H9 (cell line): ENCODE measurements around the gene CPSF6. TPM values are rescaled to one million over a fixed set of nuclear protein-coding genes. Genes with fewer than 3 reads are reported as not detected.

Experiments
- DNase-seq: peaks from one replicate; pipeline ENCODE4 v3.0.0-alpha.2; 2017
- H2AFZ ChIP-seq: one replicate; pipeline ENCODE4 v1.6.1; 2013; ENCODE audit warnings: mild to moderate bottlenecking, low read length, control low read depth, moderate library complexity
- H2AK5ac ChIP-seq: 2 replicates; pipeline ENCODE4 v1.6.1; 2013; ENCODE audit warnings: low read length, control low read depth, mixed read lengths; ENCODE audit not compliant: insufficient read length
- H2BK120ac ChIP-seq: one replicate; pipeline ENCODE4 v1.6.1; 2013; ENCODE audit warnings: low read depth, mild to moderate bottlenecking, low read length, control low read depth, inconsistent platforms; ENCODE audit not compliant: poor library complexity, severe bottlenecking
- H2BK12ac ChIP-seq: 2 replicates; pipeline ENCODE4 v1.6.1; 2013; ENCODE audit warnings: low read length, control low read depth, mixed read lengths, low read depth; ENCODE audit not compliant: insufficient read length
- H2BK15ac ChIP-seq: 2 replicates; pipeline ENCODE4 v1.6.1; 2013; ENCODE audit warnings: low read depth, low read length, control low read depth
- H2BK20ac ChIP-seq: one replicate; pipeline ENCODE4 v1.6.1; 2013; ENCODE audit warnings: low read depth, mild to moderate bottlenecking, low read length, control low read depth, inconsistent platforms; ENCODE audit not compliant: poor library complexity, severe bottlenecking
- H2BK5ac ChIP-seq: 2 replicates; pipeline ENCODE4 v1.6.1; 2013; ENCODE audit warnings: low read length, control low read depth, mixed read lengths; ENCODE audit not compliant: insufficient read length
- H3K14ac ChIP-seq: 2 replicates; pipeline ENCODE4 v1.6.1; 2013; ENCODE audit warnings: low read length, control low read depth; ENCODE audit not compliant: insufficient read depth
- H3K18ac ChIP-seq: 2 replicates; pipeline ENCODE4 v1.6.1; 2013; ENCODE audit warnings: low read depth, mild to moderate bottlenecking, mixed read lengths, low read length, control low read depth; ENCODE audit not compliant: insufficient read length
- H3K23ac ChIP-seq: 2 replicates; pipeline ENCODE4 v1.6.1; 2013; ENCODE audit warnings: low read length, control low read depth, mixed read lengths, low read depth; ENCODE audit not compliant: insufficient read length
- H3K23me2 ChIP-seq: 2 replicates; pipeline ENCODE4 v1.6.1; 2013; ENCODE audit warnings: low read depth, mild to moderate bottlenecking, mixed read lengths, low read length, control low read depth; ENCODE audit not compliant: insufficient read length, poor library complexity, severe bottlenecking
- H3K27ac ChIP-seq: 2 replicates; pipeline ENCODE4 v1.5.1; 2013; ENCODE audit warnings: low read length, control low read depth, mixed read lengths, low read depth; ENCODE audit not compliant: insufficient read length
- H3K27me3 ChIP-seq: 2 replicates; pipeline ENCODE4 v1.6.1; 2013; ENCODE audit warnings: low read length, control low read depth, inconsistent platforms; ENCODE audit not compliant: insufficient read depth
- H3K4ac ChIP-seq: 2 replicates; pipeline ENCODE4 v1.6.1; 2013; ENCODE audit warnings: low read depth, mild to moderate bottlenecking, control low read depth, inconsistent platforms, low read length, moderate library complexity
- H3K4me1 ChIP-seq: 2 replicates; pipeline ENCODE4 v1.6.1; 2013; ENCODE audit warnings: low read length, control low read depth, inconsistent platforms; ENCODE audit not compliant: insufficient read depth
- H3K4me2 ChIP-seq: 2 replicates; pipeline ENCODE4 v1.6.1; 2013; ENCODE audit warnings: low read length, control low read depth, mixed read lengths; ENCODE audit not compliant: insufficient read length, insufficient read depth
- H3K56ac ChIP-seq: 2 replicates; pipeline ENCODE4 v1.6.1; 2013; ENCODE audit warnings: low read depth, mild to moderate bottlenecking, mixed read lengths, low read length, control low read depth; ENCODE audit not compliant: insufficient read length
- H3K79me1 ChIP-seq: 2 replicates; pipeline ENCODE4 v1.6.1; 2013; ENCODE audit warnings: low read depth, mild to moderate bottlenecking, moderate library complexity, low read length, control low read depth, inconsistent platforms; ENCODE audit not compliant: insufficient read depth, poor library complexity, severe bottlenecking
- H3K79me2 ChIP-seq: 2 replicates; pipeline ENCODE4 v1.6.1; 2013; ENCODE audit warnings: low read length, control low read depth, inconsistent platforms; ENCODE audit not compliant: insufficient read depth
- H3K9ac ChIP-seq: 2 replicates; pipeline ENCODE4 v1.6.1; 2013; ENCODE audit warnings: low read length, control low read depth, mixed read lengths; ENCODE audit not compliant: insufficient read length; ENCODE audit errors: extremely low read depth
- H3K9me3 ChIP-seq: one replicate; pipeline ENCODE4 v1.6.1; 2013; ENCODE audit warnings: low read depth, low read length, inconsistent platforms; ENCODE audit not compliant: control insufficient read depth
- H3T11ph ChIP-seq: one replicate; pipeline ENCODE4 v1.6.1; 2013; ENCODE audit warnings: mild to moderate bottlenecking, low read length, control low read depth, inconsistent platforms
- H4K20me1 ChIP-seq: one replicate; pipeline ENCODE4 v1.6.1; 2013; ENCODE audit not compliant: control insufficient read depth, insufficient read length, insufficient read depth
- H4K5ac ChIP-seq: 2 replicates; pipeline ENCODE4 v1.6.1; 2013; ENCODE audit warnings: low read depth, mild to moderate bottlenecking, mixed read lengths, low read length, control low read depth; ENCODE audit not compliant: insufficient read length
- H4K8ac ChIP-seq: replicated peaks from 2 replicates; pipeline ENCODE4 v1.6.1; 2013; ENCODE audit warnings: low read length, control low read depth, mixed read lengths, low read depth; ENCODE audit not compliant: insufficient read length
- H4K91ac ChIP-seq: 2 replicates; pipeline ENCODE4 v1.6.1; 2013; ENCODE audit warnings: low read depth, mild to moderate bottlenecking, moderate library complexity, mixed read lengths, low read length, control low read depth; ENCODE audit not compliant: insufficient read length
- H3K27ac Mint-ChIP-seq, 3 experiments: 2 replicates in 2 of 3; 3 replicates in 1 of 3; pipeline ENCODE4 v1.8.0; 2020 to 2021; ENCODE audit warnings: mixed read lengths in 3 of 3, mild to moderate bottlenecking in 1 of 3, moderate library complexity in 1 of 3
- H3K27me3 Mint-ChIP-seq: 2 replicates; pipeline ENCODE4 v1.8.0; 2021; ENCODE audit warnings: low read depth, mild to moderate bottlenecking, moderate library complexity, mixed read lengths
- H3K36me3 Mint-ChIP-seq, 3 experiments: 2 replicates in 2 of 3; 3 replicates in 1 of 3; pipeline ENCODE4 v1.8.0; 2020 to 2021; ENCODE audit warnings: low read depth in 3 of 3, mixed read lengths in 3 of 3; ENCODE audit not compliant: insufficient read depth in 1 of 3
- H3K4me1 Mint-ChIP-seq, 2 experiments: 2 replicates each; pipeline ENCODE4 v1.8.0; 2020; ENCODE audit warnings: mixed read lengths in 2 of 2
- H3K4me3 Mint-ChIP-seq, 2 experiments: 2 replicates in 1 of 2; 3 replicates in 1 of 2; pipeline ENCODE4 v1.8.0; 2020 to 2021; ENCODE audit warnings: mild to moderate bottlenecking in 2 of 2, mixed read lengths in 2 of 2, moderate library complexity in 1 of 2
- H3K9me3 Mint-ChIP-seq, 2 experiments: 2 replicates in 1 of 2; 3 replicates in 1 of 2; pipeline ENCODE4 v1.8.0; 2020; ENCODE audit warnings: mild to moderate bottlenecking in 2 of 2, mixed read lengths in 2 of 2, moderate library complexity in 1 of 2
- WGBS: extraction: QIAGEN DNeasy Blood & Tissue Kit; methylation state at CpG from one replicate; pipeline ENCODE4 v1.1.7; 2013; ENCODE audit warnings: missing lambda C conversion rate, low lambda C conversion rate, mixed read lengths; ENCODE audit not compliant: insufficient read length; ENCODE audit errors: extremely low coverage; 5-methylcytosine and 5-hydroxymethylcytosine counted together
- total RNA-seq: library from RNA; stranded (reverse); gene quantifications from 2 replicates; pipeline ENCODE4 v1.2.1, GENCODE V29; 2021
- TF ChIP-seq, protein P1 (sequence below): fragments of 200-600 bp; sonication (generic); conservative IDR thresholded peaks from 3 replicates; pipeline ENCODE4 v1.8.0; 2021; ENCODE audit warnings: antibody characterized with exemption, mild to moderate bottlenecking

Gene CPSF6
- total RNA-seq, 1 experiment from 2014 or later, result 183 TPM

DNA sequence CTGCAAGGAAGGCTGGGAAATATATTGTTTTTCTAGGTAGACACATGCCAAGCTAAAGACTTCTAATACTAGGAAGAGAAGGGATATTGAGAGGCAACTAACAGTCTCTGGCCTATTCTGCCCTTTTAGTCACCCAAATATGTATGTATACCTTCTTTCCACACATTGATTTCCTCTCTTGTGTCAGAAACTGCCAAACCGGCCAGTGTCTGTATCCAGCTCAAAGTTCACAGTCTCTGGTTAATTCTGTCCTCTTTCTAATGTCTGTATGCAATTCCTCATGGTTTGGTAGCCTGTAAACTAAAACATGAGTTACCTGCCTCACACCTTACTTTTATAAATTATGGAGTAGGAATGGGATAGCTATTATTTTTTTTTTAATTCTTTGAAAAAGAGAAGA is 25.2 kb upstream of the CPSF6 start:
- no peak overlapping the region for H4K5ac ChIP-seq
- H3K23ac ChIP-seq, result no peak overlapping the region
- no peak overlapping the region for H3K27ac Mint-ChIP-seq
- no peaks in the 10 kb centered on the region for H3K79me1 ChIP-seq
- no peaks in the 10 kb centered on the region for H4K20me1 ChIP-seq
- TF ChIP-seq, protein P1, sequence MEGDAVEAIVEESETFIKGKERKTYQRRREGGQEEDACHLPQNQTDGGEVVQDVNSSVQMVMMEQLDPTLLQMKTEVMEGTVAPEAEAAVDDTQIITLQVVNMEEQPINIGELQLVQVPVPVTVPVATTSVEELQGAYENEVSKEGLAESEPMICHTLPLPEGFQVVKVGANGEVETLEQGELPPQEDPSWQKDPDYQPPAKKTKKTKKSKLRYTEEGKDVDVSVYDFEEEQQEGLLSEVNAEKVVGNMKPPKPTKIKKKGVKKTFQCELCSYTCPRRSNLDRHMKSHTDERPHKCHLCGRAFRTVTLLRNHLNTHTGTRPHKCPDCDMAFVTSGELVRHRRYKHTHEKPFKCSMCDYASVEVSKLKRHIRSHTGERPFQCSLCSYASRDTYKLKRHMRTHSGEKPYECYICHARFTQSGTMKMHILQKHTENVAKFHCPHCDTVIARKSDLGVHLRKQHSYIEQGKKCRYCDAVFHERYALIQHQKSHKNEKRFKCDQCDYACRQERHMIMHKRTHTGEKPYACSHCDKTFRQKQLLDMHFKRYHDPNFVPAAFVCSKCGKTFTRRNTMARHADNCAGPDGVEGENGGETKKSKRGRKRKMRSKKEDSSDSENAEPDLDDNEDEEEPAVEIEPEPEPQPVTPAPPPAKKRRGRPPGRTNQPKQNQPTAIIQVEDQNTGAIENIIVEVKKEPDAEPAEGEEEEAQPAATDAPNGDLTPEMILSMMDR, result no peak
- no peaks in the 10 kb centered on the region for H3K9me3 Mint-ChIP-seq
- no peak overlapping the region for H3T11ph ChIP-seq
- H3K27ac ChIP-seq, result no peak overlapping the region
- no peak overlapping the region for H2BK20ac ChIP-seq
- WGBS, result no CpG with 5 or more reads among the region's 1 CpG
- H2AK5ac ChIP-seq, result no peak overlapping the region
- no peaks in the 10 kb centered on the region for H3K27me3 ChIP-seq
- no peaks in the 10 kb centered on the region for H3K4me1 ChIP-seq
- no peak overlapping the region for H3K56ac ChIP-seq
- no peak overlapping the region for H4K91ac ChIP-seq
- no peaks in the 10 kb centered on the region for H3K9me3 ChIP-seq
- no peaks in the 10 kb centered on the region for H3K4me1 Mint-ChIP-seq
- no peak overlapping the region for H3K14ac ChIP-seq
- no peak for DNase-seq
- no peaks in the 10 kb centered on the region for H3K36me3 Mint-ChIP-seq
- H3K4ac ChIP-seq, result no peak overlapping the region
- no peaks in the 10 kb centered on the region for H3K79me2 ChIP-seq
- no peaks in the 10 kb centered on the region; the same call in 1 of the 2 replicates for H3K27me3 Mint-ChIP-seq
- H3K9ac ChIP-seq, result no peak overlapping the region
- H3K4me3 Mint-ChIP-seq, result no peak overlapping the region
- no peak overlapping the region for H4K8ac ChIP-seq
- H2BK12ac ChIP-seq, result no peak overlapping the region
- no peaks in the 10 kb centered on the region for H3K23me2 ChIP-seq
- H2AFZ ChIP-seq, result no peak overlapping the region
- no peak overlapping the region for H3K4me2 ChIP-seq
- no peak overlapping the region for H2BK120ac ChIP-seq
- H2BK5ac ChIP-seq, result no peak overlapping the region
- H2BK15ac ChIP-seq, result no peak overlapping the region
- no peak overlapping the region for H3K18ac ChIP-seq
